ENCODE data around the gene SCAMP2. TPM values are rescaled to one million over a fixed set of nuclear protein-coding genes. Genes with fewer than 3 reads are reported as not detected.

The SCAMP2 gene
- total RNA-seq, 1 experiment from 2014 or later = 50.2 TPM

DNA sequence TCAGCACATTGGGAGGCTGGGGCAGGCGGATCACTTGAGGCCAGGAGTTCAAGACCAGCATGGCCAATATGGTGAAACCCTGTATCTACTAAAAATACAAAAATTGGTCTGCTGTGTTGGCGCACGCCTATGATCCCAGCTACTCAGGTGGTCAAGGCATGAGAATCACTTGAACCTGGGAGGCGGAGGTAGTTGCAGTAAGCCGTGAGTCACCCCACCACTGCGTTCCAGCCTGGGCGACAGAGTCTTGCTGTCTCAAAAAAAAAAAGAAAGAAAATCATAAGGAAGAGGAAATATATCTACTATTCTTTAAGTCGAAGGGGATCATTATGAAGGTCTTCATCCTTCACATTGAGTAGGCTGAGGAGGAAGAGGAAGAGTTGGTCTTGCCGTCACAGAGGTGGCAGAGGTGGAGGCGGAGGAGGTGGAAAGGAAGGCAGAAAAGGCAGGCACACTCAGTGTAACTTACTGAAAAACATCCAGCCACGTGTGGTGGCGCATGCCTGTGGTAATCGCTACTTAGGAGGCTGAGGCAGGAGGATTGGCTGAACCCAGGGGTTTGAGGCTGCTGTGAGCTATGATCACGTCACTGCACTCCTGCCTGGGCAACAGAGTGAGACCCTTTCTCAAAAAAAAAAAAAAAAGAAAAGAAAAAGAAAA is 77.1 kb downstream of the SCAMP2 start:
- no peak overlapping the region for H3K23ac ChIP-seq (ENCODE audit: insufficient read length, low read depth, low read length)
- no peak overlapping the region for H4K8ac ChIP-seq (replicated peaks; ENCODE audit: insufficient read length, low read depth, low read length)
- no peak overlapping the region for H3T11ph ChIP-seq (ENCODE audit: low read length)
- H3K27me3 ChIP-seq (ENCODE audit: insufficient read depth, low read length) = no peaks in the 10 kb centered on the region
- no peak overlapping the region for H3K27ac ChIP-seq (ENCODE audit: insufficient read length, low read depth, low read length)
- no peaks in the 10 kb centered on the region for H3K23me2 ChIP-seq (ENCODE audit: insufficient read length, low read depth, low read length, poor library complexity, severe bottlenecking)
- DNase-seq = no peak
- H2BK12ac ChIP-seq (ENCODE audit: insufficient read length, low read depth, low read length) = no peak overlapping the region
- no CpG with 5 or more reads among the region's 14 CpGs for WGBS (ENCODE audit: extremely low coverage, insufficient read length, low lambda C conversion rate)
- no peak overlapping the region for H2BK120ac ChIP-seq (ENCODE audit: low read depth, low read length, poor library complexity, severe bottlenecking)
- no peak overlapping the region for H2BK5ac ChIP-seq (ENCODE audit: insufficient read length, low read length)
- H2BK15ac ChIP-seq (ENCODE audit: low read depth, low read length) = no peak overlapping the region
- no peak overlapping the region for H4K91ac ChIP-seq (ENCODE audit: insufficient read length, low read depth, low read length)
- TF ChIP-seq, protein P1, sequence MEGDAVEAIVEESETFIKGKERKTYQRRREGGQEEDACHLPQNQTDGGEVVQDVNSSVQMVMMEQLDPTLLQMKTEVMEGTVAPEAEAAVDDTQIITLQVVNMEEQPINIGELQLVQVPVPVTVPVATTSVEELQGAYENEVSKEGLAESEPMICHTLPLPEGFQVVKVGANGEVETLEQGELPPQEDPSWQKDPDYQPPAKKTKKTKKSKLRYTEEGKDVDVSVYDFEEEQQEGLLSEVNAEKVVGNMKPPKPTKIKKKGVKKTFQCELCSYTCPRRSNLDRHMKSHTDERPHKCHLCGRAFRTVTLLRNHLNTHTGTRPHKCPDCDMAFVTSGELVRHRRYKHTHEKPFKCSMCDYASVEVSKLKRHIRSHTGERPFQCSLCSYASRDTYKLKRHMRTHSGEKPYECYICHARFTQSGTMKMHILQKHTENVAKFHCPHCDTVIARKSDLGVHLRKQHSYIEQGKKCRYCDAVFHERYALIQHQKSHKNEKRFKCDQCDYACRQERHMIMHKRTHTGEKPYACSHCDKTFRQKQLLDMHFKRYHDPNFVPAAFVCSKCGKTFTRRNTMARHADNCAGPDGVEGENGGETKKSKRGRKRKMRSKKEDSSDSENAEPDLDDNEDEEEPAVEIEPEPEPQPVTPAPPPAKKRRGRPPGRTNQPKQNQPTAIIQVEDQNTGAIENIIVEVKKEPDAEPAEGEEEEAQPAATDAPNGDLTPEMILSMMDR (conservative IDR thresholded peaks at IDR 0.05) = no peak
- H3K4me1 ChIP-seq (ENCODE audit: insufficient read depth, low read length) = no peaks in the 10 kb centered on the region
- H2AFZ ChIP-seq (ENCODE audit: low read length) = no peak overlapping the region
- H3K79me2 ChIP-seq (ENCODE audit: insufficient read depth, low read length) = no peaks in the 10 kb centered on the region
- no peak overlapping the region for H3K4ac ChIP-seq (ENCODE audit: low read depth, low read length)
- H3K56ac ChIP-seq (ENCODE audit: insufficient read length, low read depth, low read length) = no peak overlapping the region
- Mint-ChIP-seq H3K27ac (no peak overlapping the region; a peak in 1 of 7 replicates), H3K36me3 (ENCODE audit: insufficient read depth in 1 of 3, low read depth in 3 of 3) (peaks cover 2 to 9% (median 7%) of the 10 kb centered on the region in 3 experiments; a peak in 6 of 7 replicates), H3K4me3 (no peak overlapping the region), H3K27me3 (ENCODE audit: low read depth) (no peaks in the 10 kb centered on the region), H3K4me1 (peaks cover 16 to 20% of the 10 kb centered on the region in 2 experiments), H3K9me3 (no peaks in the 10 kb centered on the region)
- no peak overlapping the region for H3K9ac ChIP-seq (ENCODE audit: extremely low read depth, insufficient read length, low read length)
- H4K5ac ChIP-seq (ENCODE audit: insufficient read length, low read depth, low read length) = no peak overlapping the region
- H3K18ac ChIP-seq (ENCODE audit: insufficient read length, low read depth, low read length) = no peak overlapping the region
- H2BK20ac ChIP-seq (ENCODE audit: low read depth, low read length, poor library complexity, severe bottlenecking) = no peak overlapping the region
- no peak overlapping the region for H2AK5ac ChIP-seq (ENCODE audit: insufficient read length, low read length)
- no peak overlapping the region for H3K14ac ChIP-seq (ENCODE audit: insufficient read depth, low read length)
- H3K79me1 ChIP-seq (ENCODE audit: insufficient read depth, low read depth, low read length, poor library complexity, severe bottlenecking) = no peaks in the 10 kb centered on the region
- no peaks in the 10 kb centered on the region for H4K20me1 ChIP-seq (ENCODE audit: control insufficient read depth, insufficient read depth, insufficient read length)
- H3K4me2 ChIP-seq (ENCODE audit: insufficient read depth, insufficient read length, low read length) = no peak overlapping the region
- H3K9me3 ChIP-seq (ENCODE audit: control insufficient read depth, low read depth, low read length) = no peaks in the 10 kb centered on the region
